K562 (cell line): ENCODE data around the gene MPHOSPH10. TPM values are rescaled to one million over a fixed set of nuclear protein-coding genes. Genes with fewer than 3 reads are reported as not detected.

Experiments used
- ATAC-seq: fragments of 200-7000 bp; cut with Tn5 transposase; 3 replicates; pipeline ENCODE4 v1.9.1; 2020; ENCODE audit warnings: moderate library complexity
- BruUV-seq: library from RNA; stranded (reverse); fragments of 400-500 nt; replicated peaks from 2 replicates; lab custom pipeline; 2021; lab: Mats Ljungman, UMichigan
- CTCF ChIA-PET: fragments of 300-600 bp; formaldehyde crosslinking; extraction: SDS; loops from one replicate; lab custom pipeline; 2021; ENCODE audit warnings: low intra/inter-chr PET ratio; lab: Yijun Ruan, JAX
- POLR2A ChIA-PET: fragments of 300-600, 350-650 bp; sonication (Branson Sonifier 250); formaldehyde crosslinking; extraction: SDS; loops from one replicate; lab custom pipeline; 2021; ENCODE audit warnings: antibody characterized with exemption, inconsistent platforms; lab: Yijun Ruan, JAX
- DNase-seq, 4 experiments: peaks; one replicate each; pipeline versions ENCODE4 v3.0.0 to v3.0.0-alpha.2; 2011 to 2018; ENCODE audit warnings: low spot score in 3 of 4, mixed read lengths in 3 of 4; ENCODE audit errors: extremely low read depth in 1 of 4
- FAIRE-seq: peaks from 2 replicates; lab custom pipeline; 2011; peaks lifted over from hg19 to GRCh38; lab: Jason Lieb, UNC
- H2AFZ ChIP-seq: 2 replicates; pipeline ENCODE4 v1.6.0; 2011; ENCODE audit warnings: low read depth, low read length, control low read depth, inconsistent platforms
- H3K27ac ChIP-seq: fragments of 200-600 bp; 3 replicates; pipeline ENCODE4 v1.8.0; 2011; ENCODE audit warnings: low read depth, mild to moderate bottlenecking, control low read depth, inconsistent platforms, low read length, moderate library complexity, mixed read lengths; ENCODE audit errors: extremely low read depth
- H3K27me3 ChIP-seq, 2 experiments: fragments of 300-600 bp in 1 of 2; 2 replicates in 1 of 2; 3 replicates in 1 of 2; pipeline versions ENCODE4 v1.6.0 to v1.8.0; 2011; ENCODE audit warnings: inconsistent platforms in 2 of 2, low read length in 2 of 2, mild to moderate bottlenecking in 1 of 2, mixed read lengths in 1 of 2, moderate library complexity in 1 of 2; ENCODE audit not compliant: control insufficient read depth in 2 of 2, insufficient read depth in 2 of 2
- H3K36me3 ChIP-seq: fragments of 300-600 bp; 3 replicates; pipeline ENCODE4 v1.8.0; 2011; ENCODE audit warnings: mild to moderate bottlenecking, low read length, inconsistent platforms; ENCODE audit not compliant: control insufficient read depth, insufficient read depth
- H3K4me1 ChIP-seq, 2 experiments: fragments of 200-600 bp in 1 of 2; replicated peaks in 1 of 2; 2 replicates in 1 of 2; 3 replicates in 1 of 2; pipeline versions ENCODE4 v1.5.1 to v1.8.0; 2011; ENCODE audit warnings: inconsistent platforms in 2 of 2, low read length in 2 of 2, mild to moderate bottlenecking in 1 of 2, mixed read lengths in 1 of 2, moderate library complexity in 1 of 2; ENCODE audit not compliant: control insufficient read depth in 2 of 2, insufficient read depth in 2 of 2
- H3K4me2 ChIP-seq: 2 replicates; pipeline ENCODE4 v1.6.1; 2011; ENCODE audit warnings: low read length, control low read depth, inconsistent platforms, mixed read lengths; ENCODE audit not compliant: insufficient read depth
- H3K4me3 ChIP-seq: fragments of 200-600 bp; sonication (generic), shearing (Covaris generic); 2 replicates; pipeline ENCODE4 v1.5.1; 2016; ENCODE audit warnings: control low read depth, inconsistent platforms
- H3K79me2 ChIP-seq: fragments of 200-600 bp; 3 replicates; pipeline ENCODE4 v1.8.0; 2011; ENCODE audit warnings: low read length, inconsistent platforms; ENCODE audit not compliant: control insufficient read depth, insufficient read depth
- H3K9ac ChIP-seq, 2 experiments: 2 replicates each; pipeline versions ENCODE4 v1.6.0 to v1.6.1; 2011; ENCODE audit warnings: low read depth in 2 of 2, low read length in 2 of 2, control low read depth in 1 of 2, inconsistent platforms in 1 of 2, mild to moderate bottlenecking in 1 of 2, mixed read lengths in 1 of 2; ENCODE audit not compliant: insufficient read depth in 1 of 2
- H3K9me1 ChIP-seq: one replicate; pipeline ENCODE4 v1.6.0; 2011; ENCODE audit warnings: inconsistent platforms, mild to moderate bottlenecking, low read length, moderate library complexity; ENCODE audit not compliant: control insufficient read depth, insufficient read depth
- H3K9me3 ChIP-seq: replicated peaks from 2 replicates; pipeline ENCODE4 v1.5.1; 2011; ENCODE audit warnings: low read depth, low read length, inconsistent platforms; ENCODE audit not compliant: control insufficient read depth, insufficient read depth
- H4K20me1 ChIP-seq: replicated peaks from 2 replicates; pipeline ENCODE4 v1.6.1; 2011; ENCODE audit warnings: low read length, inconsistent platforms, mixed read lengths; ENCODE audit not compliant: control insufficient read depth, insufficient read depth
- ARNT ChIP-seq, 2 experiments: fragments of 450-650 bp; IDR thresholded peaks; 2 replicates each; pipeline ENCODE4 v1.6.1; 2016; ENCODE audit warnings: mild to moderate bottlenecking in 1 of 2
- KHSRP ChIP-seq: fragments of 450-650 bp; IDR thresholded peaks from 2 replicates; pipeline ENCODE4 v1.6.1; 2017
- KLF16 ChIP-seq: IDR thresholded peaks from 2 replicates; pipeline ENCODE4 v1.6.1; 2016; ENCODE audit warnings: antibody characterized with exemption
- MTA2 ChIP-seq: fragments of 450-650 bp; IDR thresholded peaks from 2 replicates; pipeline ENCODE4 v1.6.1; 2016; ENCODE audit warnings: low read depth
- NCOR1 ChIP-seq: fragments of 450-650 bp; IDR thresholded peaks from 2 replicates; pipeline ENCODE4 v1.6.1; 2016; ENCODE audit warnings: mild to moderate bottlenecking, moderate library complexity
- NFE2 ChIP-seq: IDR thresholded peaks from 2 replicates; pipeline ENCODE4 v1.6.1; 2014; ENCODE audit warnings: antibody characterized with exemption, low read depth
- NFYB ChIP-seq: IDR thresholded peaks from 2 replicates; pipeline ENCODE4 v1.6.1; 2011; ENCODE audit warnings: mild to moderate bottlenecking, moderate library complexity; ENCODE audit not compliant: insufficient read length; ENCODE audit errors: extremely low read depth
- POLR2AphosphoS2 ChIP-seq: IDR thresholded peaks from 2 replicates; pipeline ENCODE4 v1.6.1; 2012; ENCODE audit warnings: low read length, improper control_type of control experiment
- WGBS: fragments of 100-300 bp; shearing (Covaris generic); methylation state at CpG from one replicate; pipeline ENCODE4 v1.1.6; 2016; ENCODE audit warnings: low coverage, mixed read lengths; ENCODE audit not compliant: insufficient coverage; ENCODE audit errors: missing lambda C conversion rate; 5-methylcytosine and 5-hydroxymethylcytosine counted together
- in situ Hi-C: fragments of 300-500 bp; cut with MboI; formaldehyde crosslinking; loops from 4 replicates; pipeline ENCODE4 v1.15.0; 2018; ENCODE audit warnings: inconsistent platforms, mixed read lengths
- intact Hi-C: fragments of 100-400 bp; cut with micrococcal nuclease; formaldehyde crosslinking; loops from 2 replicates; pipeline ENCODE4 v1.14.2; 2022
- polyA plus RNA-seq, 8 experiments: library from polyadenylated mRNA; depleted of rRNA in 4 of 8; stranded (reverse) in 5 of 8; unstranded in 3 of 8; fragments of >200 nt; fragmentation: Nextera tagmentation in 2 of 8; fragmentation: Illumina TruSeq in 1 of 8; extraction: Ambion mirVana in 2 of 8; extraction: Trizol in 1 of 8; gene quantifications; 2 replicates each; pipeline versions ENCODE4 v1.2.1 to v1.2.3, GENCODE V29; 2011 to 2014; ENCODE audit warnings: inconsistent platforms in 1 of 8, missing spikeins in 1 of 8
- total RNA-seq, 7 experiments: library from RNA; depleted of rRNA in 6 of 7; stranded (reverse); fragments of >200 nt in 6 of 7; fragmentation: Illumina TruSeq in 2 of 7; extraction: Trizol in 2 of 7; gene quantifications; 2 replicates each; pipeline versions ENCODE4 v1.2.1 to v1.2.3, GENCODE V29; 2011 to 2021; ENCODE audit warnings: low replicate concordance in 1 of 7
- TF ChIP-seq, protein P1 (sequence below): fragments of 250-450 bp; sonication (Bioruptor Pico); IDR thresholded peaks from 2 replicates; pipeline ENCODE4 v1.8.0; 2022; ENCODE audit warnings: inconsistent platforms
- TF ChIP-seq, protein P2 (sequence below): IDR thresholded peaks from 2 replicates; pipeline ENCODE4 v1.6.1; 2014; ENCODE audit warnings: antibody characterized with exemption

The MPHOSPH10 gene
- total and polyA plus RNA-seq, 9 of the 15 experiments (the other 6 are each of a cell fraction or from before 2014, with no cell fraction given), result 36.8 to 83.7 (median 58.5) TPM

DNA sequence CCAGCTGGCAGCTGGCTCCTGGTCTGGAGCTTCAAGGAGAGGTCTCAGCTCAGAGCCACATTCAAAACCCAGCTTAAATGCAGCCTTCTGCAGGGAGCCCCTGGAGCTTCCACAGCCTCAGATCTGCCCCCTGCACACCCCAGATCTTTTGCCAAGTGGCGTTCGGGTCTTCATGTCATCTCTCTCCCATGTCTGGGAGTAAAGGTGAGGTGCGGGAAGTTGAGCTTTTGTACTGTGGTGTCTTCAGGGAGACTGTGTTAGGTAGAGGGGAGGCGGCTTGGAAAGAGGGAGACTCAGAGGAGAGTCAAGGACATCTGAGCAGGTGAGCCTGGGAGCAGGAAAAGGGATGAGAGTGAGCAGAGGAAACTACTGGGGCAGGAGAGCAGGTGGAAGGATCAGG lies 25.4 kb downstream of the MPHOSPH10 start:
- Histone ChIP-seq H3K27ac (no peak overlapping the region), H3K4me2 (no peak overlapping the region), H3K9me3 (no peaks in the 10 kb centered on the region), H3K4me1 (no peaks in the 10 kb centered on the region; a peak in 1 of 5 replicates)
- intact Hi-C loops, result loop anchor here (1.0 to 10.0 kb wide), 4 partner anchors 56 to 356 kb away; no protein-coding TSS in a partner anchor
- POLR2A ChIA-PET, result no interaction called here
- no TSS peak for BruUV-seq
- DNase-seq (no peak), ATAC-seq (no peak), FAIRE-seq (no peak)
- 0% methylated on average over 4 of the region's 4 CpGs for WGBS
- no peak for TF ChIP-seq NFYB
- TF ChIP-seq ARNT (IDR thresholded peaks at IDR 0.05), result no peak
- TF ChIP-seq KHSRP, result no peak
- no peak for TF ChIP-seq NCOR1
- no peak for TF ChIP-seq MTA2
- TF ChIP-seq, protein P1, sequence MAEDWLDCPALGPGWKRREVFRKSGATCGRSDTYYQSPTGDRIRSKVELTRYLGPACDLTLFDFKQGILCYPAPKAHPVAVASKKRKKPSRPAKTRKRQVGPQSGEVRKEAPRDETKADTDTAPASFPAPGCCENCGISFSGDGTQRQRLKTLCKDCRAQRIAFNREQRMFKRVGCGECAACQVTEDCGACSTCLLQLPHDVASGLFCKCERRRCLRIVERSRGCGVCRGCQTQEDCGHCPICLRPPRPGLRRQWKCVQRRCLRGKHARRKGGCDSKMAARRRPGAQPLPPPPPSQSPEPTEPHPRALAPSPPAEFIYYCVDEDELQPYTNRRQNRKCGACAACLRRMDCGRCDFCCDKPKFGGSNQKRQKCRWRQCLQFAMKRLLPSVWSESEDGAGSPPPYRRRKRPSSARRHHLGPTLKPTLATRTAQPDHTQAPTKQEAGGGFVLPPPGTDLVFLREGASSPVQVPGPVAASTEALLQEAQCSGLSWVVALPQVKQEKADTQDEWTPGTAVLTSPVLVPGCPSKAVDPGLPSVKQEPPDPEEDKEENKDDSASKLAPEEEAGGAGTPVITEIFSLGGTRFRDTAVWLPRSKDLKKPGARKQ (CRISPR knock-in tag), result no peak
- no peak for TF ChIP-seq KLF16
- no peak for TF ChIP-seq POLR2AphosphoS2
- TF ChIP-seq, protein P2, sequence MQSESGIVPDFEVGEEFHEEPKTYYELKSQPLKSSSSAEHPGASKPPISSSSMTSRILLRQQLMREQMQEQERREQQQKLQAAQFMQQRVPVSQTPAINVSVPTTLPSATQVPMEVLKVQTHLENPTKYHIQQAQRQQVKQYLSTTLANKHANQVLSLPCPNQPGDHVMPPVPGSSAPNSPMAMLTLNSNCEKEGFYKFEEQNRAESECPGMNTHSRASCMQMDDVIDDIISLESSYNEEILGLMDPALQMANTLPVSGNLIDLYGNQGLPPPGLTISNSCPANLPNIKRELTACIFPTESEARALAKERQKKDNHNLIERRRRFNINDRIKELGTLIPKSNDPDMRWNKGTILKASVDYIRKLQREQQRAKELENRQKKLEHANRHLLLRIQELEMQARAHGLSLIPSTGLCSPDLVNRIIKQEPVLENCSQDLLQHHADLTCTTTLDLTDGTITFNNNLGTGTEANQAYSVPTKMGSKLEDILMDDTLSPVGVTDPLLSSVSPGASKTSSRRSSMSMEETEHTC, result no peak
- TF ChIP-seq NFE2, result no peak
- TF ChIP-seq, all 486 proteins: peak for 0
- Histone ChIP-seq H3K4me3 (no peak overlapping the region), H3K27me3 (peaks cover 9 to 39% of the 10 kb centered on the region in 2 experiments; a peak in 4 of 5 replicates), H3K36me3 (no peaks in the 10 kb centered on the region), H3K9ac (no peak overlapping the region), H3K9me1 (no peaks in the 10 kb centered on the region), H3K79me2 (no peaks in the 10 kb centered on the region), H4K20me1 (peaks cover 5% of the 10 kb centered on the region; the same call in 1 of the 2 replicates), H2AFZ (no peak overlapping the region)
- in situ Hi-C loops, result loop anchor here (5.0 kb wide), 1 partner anchor 351 kb away; no protein-coding TSS in a partner anchor
- CTCF ChIA-PET, result no interaction called here
